Measurements from ENCODE around the gene PXDN.

The PXDN gene, protein sequence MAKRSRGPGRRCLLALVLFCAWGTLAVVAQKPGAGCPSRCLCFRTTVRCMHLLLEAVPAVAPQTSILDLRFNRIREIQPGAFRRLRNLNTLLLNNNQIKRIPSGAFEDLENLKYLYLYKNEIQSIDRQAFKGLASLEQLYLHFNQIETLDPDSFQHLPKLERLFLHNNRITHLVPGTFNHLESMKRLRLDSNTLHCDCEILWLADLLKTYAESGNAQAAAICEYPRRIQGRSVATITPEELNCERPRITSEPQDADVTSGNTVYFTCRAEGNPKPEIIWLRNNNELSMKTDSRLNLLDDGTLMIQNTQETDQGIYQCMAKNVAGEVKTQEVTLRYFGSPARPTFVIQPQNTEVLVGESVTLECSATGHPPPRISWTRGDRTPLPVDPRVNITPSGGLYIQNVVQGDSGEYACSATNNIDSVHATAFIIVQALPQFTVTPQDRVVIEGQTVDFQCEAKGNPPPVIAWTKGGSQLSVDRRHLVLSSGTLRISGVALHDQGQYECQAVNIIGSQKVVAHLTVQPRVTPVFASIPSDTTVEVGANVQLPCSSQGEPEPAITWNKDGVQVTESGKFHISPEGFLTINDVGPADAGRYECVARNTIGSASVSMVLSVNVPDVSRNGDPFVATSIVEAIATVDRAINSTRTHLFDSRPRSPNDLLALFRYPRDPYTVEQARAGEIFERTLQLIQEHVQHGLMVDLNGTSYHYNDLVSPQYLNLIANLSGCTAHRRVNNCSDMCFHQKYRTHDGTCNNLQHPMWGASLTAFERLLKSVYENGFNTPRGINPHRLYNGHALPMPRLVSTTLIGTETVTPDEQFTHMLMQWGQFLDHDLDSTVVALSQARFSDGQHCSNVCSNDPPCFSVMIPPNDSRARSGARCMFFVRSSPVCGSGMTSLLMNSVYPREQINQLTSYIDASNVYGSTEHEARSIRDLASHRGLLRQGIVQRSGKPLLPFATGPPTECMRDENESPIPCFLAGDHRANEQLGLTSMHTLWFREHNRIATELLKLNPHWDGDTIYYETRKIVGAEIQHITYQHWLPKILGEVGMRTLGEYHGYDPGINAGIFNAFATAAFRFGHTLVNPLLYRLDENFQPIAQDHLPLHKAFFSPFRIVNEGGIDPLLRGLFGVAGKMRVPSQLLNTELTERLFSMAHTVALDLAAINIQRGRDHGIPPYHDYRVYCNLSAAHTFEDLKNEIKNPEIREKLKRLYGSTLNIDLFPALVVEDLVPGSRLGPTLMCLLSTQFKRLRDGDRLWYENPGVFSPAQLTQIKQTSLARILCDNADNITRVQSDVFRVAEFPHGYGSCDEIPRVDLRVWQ (N-terminal part only)

DNA sequence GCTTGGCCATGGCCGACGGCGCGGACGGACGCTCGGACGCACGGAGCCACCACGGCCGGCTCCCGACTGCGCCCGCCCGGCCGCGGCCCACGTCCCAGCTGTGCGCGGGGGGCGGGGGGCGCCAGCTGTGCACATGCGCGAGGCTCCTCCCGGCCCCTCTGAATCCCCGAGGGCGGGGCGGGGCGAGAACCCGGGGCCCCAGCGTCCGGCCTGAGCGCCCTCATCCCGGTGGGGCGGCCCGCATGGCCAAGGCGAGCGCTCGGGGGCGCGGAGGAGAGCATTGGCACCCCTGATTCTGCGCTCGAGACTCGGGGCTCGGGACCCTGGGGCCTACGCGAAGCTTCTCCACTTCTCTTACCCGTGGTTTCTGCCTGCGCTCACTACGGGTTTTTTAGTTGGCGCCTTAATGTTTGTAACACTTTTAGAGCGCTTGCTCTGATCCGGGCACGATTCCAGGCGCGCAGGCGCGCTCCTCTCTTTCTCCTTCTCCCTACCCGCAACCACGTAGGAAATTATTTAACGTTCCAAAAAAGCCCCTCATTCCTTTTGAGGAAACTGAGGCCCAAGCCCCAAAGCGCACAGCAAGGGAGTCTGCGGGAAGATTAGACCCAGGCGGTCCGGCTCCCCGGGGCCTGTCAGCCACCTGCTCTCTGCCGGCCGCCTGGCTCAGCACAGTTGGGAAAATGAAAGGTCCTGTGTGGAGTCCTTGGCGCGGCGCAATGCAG, at the start of gene PXDN:
TSS of gene PXDN (minus strand) at position 70 of the 725 bp plus-strand sequence. CDS start at position 10, 60 bp downstream.
- peak within 1 kb of the TSS; percentile 67; the same call in 1 of the 2 replicates for H3K4me3 ChIP-seq (ENCODE audit: low read length)

DNA sequence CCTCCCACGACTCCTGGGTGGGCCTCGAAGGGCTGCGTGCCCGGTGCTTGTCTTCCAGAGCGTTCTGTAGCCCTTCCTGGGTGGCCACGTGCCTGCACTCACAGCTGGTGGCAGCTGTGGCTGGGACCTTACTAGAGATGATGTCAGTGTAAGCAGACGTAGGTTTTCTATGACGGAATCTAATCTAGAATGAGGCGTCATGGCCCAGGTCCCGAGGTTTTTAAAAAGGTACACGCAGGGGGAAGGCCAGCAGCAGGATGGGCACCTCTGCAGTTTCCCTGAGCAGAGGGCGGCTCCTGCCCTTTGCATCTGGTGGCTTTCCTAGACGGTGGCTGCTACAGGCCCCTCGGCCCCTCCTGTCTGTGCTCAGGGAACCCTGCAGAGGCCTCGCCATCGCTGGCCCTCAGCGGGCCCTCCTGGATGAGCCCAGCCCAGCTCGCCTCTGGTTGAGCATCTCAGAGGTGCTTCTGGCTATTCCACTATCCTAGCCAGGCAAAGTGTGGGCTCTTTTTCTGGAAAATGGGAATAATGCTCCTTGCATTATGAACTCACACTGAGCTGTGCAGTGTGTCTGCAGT, 49.6 kb upstream of the PXDN start:
- no peak overlapping the region for H3K4me3 ChIP-seq (ENCODE audit: low read length)
- peaks cover 1% of the 10 kb centered on the region; the same call in 1 of the 2 replicates for H3K27me3 ChIP-seq (ENCODE audit: control insufficient read depth, insufficient read depth, low read length)
- DNase-seq (ENCODE audit: low read depth, low spot score) = no peak
- H3K9me3 ChIP-seq (ENCODE audit: control insufficient read depth, insufficient read depth, low read length) = no peaks in the 10 kb centered on the region
- no peak overlapping the region for H3K27ac ChIP-seq (ENCODE audit: low read length)
- no CpG with 5 or more reads among the region's 18 CpGs for WGBS (ENCODE audit: insufficient coverage, insufficient read length)
- H3K36me3 ChIP-seq (ENCODE audit: control insufficient read depth, insufficient read depth, low read length) = no peaks in the 10 kb centered on the region
- H3K4me1 ChIP-seq (ENCODE audit: control insufficient read depth, insufficient read depth, low read length) = no peaks in the 10 kb centered on the region

More for the DNA sequence above, at the start of gene PXDN:
- H3K36me3 ChIP-seq (ENCODE audit: control insufficient read depth, insufficient read depth, low read length) = no peaks in the 10 kb centered on the region; the same call in 1 of the 2 replicates
- no peak within 1 kb of the TSS for H3K27ac ChIP-seq (ENCODE audit: low read length)
- H3K4me1 ChIP-seq (ENCODE audit: control insufficient read depth, insufficient read depth, low read length) = peaks cover 5% of the 10 kb centered on the region
- H3K27me3 ChIP-seq (ENCODE audit: control insufficient read depth, insufficient read depth, low read length) = no peaks in the 10 kb centered on the region
- whole genome bisulfite sequencing (ENCODE audit: insufficient coverage, insufficient read length) = no CpG with 5 or more reads among the region's 71 CpGs
- no peaks in the 10 kb centered on the region for H3K9me3 ChIP-seq (ENCODE audit: control insufficient read depth, insufficient read depth, low read length)
- DNase-seq (ENCODE audit: low read depth, low spot score) = no peak

DNA sequence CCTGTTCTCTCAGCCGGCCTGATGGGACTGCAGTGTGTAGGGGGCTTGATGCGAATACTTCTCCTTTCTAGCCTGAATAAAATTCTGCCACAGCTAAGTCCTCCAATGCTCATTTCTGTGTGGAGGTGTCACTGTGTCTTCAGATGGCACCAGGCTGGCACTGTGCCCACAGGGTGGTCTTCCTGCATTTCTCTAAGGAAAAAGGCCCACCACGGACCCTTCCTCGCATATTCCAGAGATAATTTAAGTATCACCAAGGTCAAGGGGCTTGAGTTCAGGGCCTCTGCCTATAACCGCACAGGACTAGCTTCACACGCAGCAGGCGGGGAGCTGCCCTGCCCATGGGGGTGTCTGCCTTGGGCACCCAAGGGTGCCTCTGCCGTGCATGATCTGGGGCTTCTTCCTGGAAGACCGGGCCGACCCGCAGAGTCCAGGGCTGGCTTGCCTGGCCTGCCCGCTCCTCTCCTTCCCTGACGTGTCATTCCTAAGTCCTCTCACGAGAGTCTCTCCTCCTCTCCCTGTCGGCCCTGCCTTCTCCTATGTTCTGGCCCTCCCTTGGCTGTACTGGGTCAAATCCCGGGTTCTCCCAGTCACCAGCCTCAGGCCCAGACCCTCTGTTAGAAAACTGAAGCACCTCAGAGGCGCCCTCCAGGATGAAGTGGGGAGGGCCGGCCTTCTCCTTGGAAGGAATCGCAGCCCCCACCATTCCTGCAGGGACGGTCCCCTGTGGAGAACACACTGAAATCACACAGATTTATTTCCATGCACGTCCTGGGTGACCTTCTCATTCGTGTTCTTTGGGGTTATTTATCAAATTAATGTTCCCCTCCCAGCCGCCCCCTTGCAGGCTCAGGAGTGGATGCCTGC, 48.9 kb upstream of the PXDN start:
- no peak for DNase-seq (ENCODE audit: low read depth, low spot score)
- H3K4me1 ChIP-seq (ENCODE audit: control insufficient read depth, insufficient read depth, low read length) = peaks cover 4% of the 10 kb centered on the region; the same call in 1 of the 2 replicates
- H3K9me3 ChIP-seq (ENCODE audit: control insufficient read depth, insufficient read depth, low read length) = no peaks in the 10 kb centered on the region
- H3K27me3 ChIP-seq (ENCODE audit: control insufficient read depth, insufficient read depth, low read length) = no peaks in the 10 kb centered on the region
- WGBS (ENCODE audit: insufficient coverage, insufficient read length) = no CpG with 5 or more reads among the region's 23 CpGs
- no peak overlapping the region for H3K4me3 ChIP-seq (ENCODE audit: low read length)
- H3K27ac ChIP-seq (ENCODE audit: low read length) = no peak overlapping the region
- H3K36me3 ChIP-seq (ENCODE audit: control insufficient read depth, insufficient read depth, low read length) = no peaks in the 10 kb centered on the region

DNA sequence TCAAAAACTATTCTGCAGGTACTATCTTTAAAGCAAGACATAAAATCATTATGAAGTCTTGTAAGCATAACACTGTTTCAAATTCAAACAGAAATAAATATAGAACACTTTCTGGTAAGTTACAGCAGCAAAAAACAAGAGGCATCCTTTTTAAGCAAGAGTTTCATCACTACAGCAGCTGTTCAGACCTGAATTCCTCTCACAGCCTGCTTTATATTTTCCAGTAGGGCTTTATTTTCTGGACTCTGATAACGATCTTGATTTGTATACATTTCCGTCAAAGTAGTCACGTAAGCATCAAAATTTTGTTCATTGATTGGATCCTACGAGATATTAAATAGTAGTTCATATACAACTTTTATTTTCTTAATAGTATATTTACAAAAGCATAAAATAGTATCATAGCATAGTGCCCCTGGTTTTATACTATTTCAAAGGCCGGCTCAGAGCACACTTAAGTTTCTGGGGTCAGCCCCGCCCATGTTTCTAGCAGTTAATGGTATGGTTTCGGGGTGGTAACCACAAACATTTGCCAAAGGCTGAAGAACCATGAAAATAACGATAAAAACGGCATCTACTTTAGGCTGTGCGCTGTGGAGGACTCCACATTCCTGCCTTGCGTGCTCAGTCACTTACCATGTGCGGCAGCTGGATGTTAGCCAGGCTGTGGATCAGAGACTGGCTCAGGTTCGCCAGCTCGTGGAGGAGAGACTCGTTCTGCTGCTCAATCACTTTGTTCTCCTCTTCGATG, 47.5 kb upstream of the PXDN start:
- peaks cover 4% of the 10 kb centered on the region; the same call in 1 of the 2 replicates for H3K4me1 ChIP-seq (ENCODE audit: control insufficient read depth, insufficient read depth, low read length)
- no CpG with 5 or more reads among the region's 16 CpGs for WGBS (ENCODE audit: insufficient coverage, insufficient read length)
- no peak overlapping the region for H3K27ac ChIP-seq (ENCODE audit: low read length)
- no peak overlapping the region for H3K4me3 ChIP-seq (ENCODE audit: low read length)
- H3K9me3 ChIP-seq (ENCODE audit: control insufficient read depth, insufficient read depth, low read length) = no peaks in the 10 kb centered on the region
- no peaks in the 10 kb centered on the region for H3K27me3 ChIP-seq (ENCODE audit: control insufficient read depth, insufficient read depth, low read length)
- no peaks in the 10 kb centered on the region for H3K36me3 ChIP-seq (ENCODE audit: control insufficient read depth, insufficient read depth, low read length)
- no peak for DNase-seq (ENCODE audit: low read depth, low spot score)

DNA sequence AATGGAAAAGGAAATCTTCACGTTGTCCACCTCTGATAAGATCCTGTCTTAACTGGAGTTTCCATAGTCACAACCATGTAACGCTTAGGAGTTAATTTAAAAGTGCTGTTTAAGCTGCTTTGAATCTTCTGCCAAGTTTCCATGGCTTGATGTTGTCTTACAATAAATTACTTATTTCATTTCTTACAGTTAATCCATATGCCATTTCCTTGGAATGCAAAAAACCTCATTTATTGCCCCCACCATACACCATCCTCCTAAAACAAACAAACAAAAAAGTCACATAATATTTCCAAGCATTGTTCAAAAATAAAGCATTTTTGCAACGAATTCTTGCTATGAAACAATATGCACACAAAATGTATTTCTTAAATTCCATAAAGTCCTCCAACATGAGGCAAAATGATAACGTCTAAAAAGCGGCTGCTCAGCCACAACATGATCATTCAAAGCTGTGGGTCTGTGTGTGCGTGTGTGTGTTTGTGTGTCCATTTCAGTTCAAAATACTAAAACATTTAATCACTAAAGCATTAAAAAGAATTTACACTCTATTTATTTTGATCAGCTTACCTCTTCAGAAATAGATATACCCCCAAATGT, 46.8 kb upstream of the PXDN start:
- WGBS (ENCODE audit: insufficient coverage, insufficient read length) = no CpG with 5 or more reads among the region's 6 CpGs
- H3K36me3 ChIP-seq (ENCODE audit: control insufficient read depth, insufficient read depth, low read length) = no peaks in the 10 kb centered on the region
- H3K27me3 ChIP-seq (ENCODE audit: control insufficient read depth, insufficient read depth, low read length) = no peaks in the 10 kb centered on the region
- peaks cover 4% of the 10 kb centered on the region; the same call in 1 of the 2 replicates for H3K4me1 ChIP-seq (ENCODE audit: control insufficient read depth, insufficient read depth, low read length)
- H3K4me3 ChIP-seq (ENCODE audit: low read length) = no peak overlapping the region
- no peaks in the 10 kb centered on the region for H3K9me3 ChIP-seq (ENCODE audit: control insufficient read depth, insufficient read depth, low read length)
- no peak for DNase-seq (ENCODE audit: low read depth, low spot score)
- no peak overlapping the region for H3K27ac ChIP-seq (ENCODE audit: low read length)

DNA sequence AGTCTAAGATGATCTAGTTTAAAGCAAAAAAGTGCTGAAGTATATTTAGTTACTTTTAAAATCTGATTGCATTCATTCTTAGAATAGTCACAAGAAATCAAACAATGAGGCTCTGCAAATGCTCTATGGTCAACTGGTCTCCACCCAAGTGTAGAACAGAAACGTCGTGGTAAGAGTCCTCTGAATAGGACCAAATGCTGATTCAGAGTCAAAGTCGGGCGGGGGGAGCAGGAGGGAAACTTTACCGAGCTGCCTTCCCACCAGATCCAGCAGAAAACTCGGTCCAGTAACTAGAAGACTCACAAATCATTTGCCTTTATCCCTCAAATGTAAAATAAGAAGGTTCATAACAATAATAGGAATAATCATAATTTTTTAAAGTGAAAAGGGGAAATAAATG, 46.2 kb upstream of the PXDN start:
- peaks cover 4% of the 10 kb centered on the region; the same call in 1 of the 2 replicates for H3K4me1 ChIP-seq (ENCODE audit: control insufficient read depth, insufficient read depth, low read length)
- H3K36me3 ChIP-seq (ENCODE audit: control insufficient read depth, insufficient read depth, low read length) = no peaks in the 10 kb centered on the region
- no peaks in the 10 kb centered on the region for H3K9me3 ChIP-seq (ENCODE audit: control insufficient read depth, insufficient read depth, low read length)
- WGBS (ENCODE audit: insufficient coverage, insufficient read length) = no CpG with 5 or more reads among the region's 6 CpGs
- no peak overlapping the region for H3K4me3 ChIP-seq (ENCODE audit: low read length)
- no peak overlapping the region for H3K27ac ChIP-seq (ENCODE audit: low read length)
- no peaks in the 10 kb centered on the region for H3K27me3 ChIP-seq (ENCODE audit: control insufficient read depth, insufficient read depth, low read length)
- no peak for DNase-seq (ENCODE audit: low read depth, low spot score)

DNA sequence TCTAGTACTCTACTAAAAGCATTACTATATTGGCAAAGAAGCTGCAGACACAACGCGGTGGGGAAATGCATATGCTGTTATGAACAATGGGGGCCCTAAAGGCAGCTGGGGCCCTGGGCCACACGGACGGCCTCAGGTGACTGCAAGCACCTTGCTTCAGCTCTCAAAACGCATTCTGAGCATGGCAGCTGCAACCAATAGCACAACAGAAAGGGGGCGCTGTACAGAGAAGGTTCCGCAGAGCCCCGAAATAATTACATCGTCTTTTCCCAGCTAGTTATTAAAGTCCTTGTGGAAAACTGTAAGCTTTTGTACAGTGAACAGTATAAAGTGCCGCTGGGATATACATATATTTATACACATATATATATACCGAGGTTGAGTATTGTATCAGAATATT, 45.3 kb upstream of the PXDN start:
- Histone ChIP-seq H3K4me3 (ENCODE audit: low read length) (no peak overlapping the region), H3K9me3 (ENCODE audit: control insufficient read depth, insufficient read depth, low read length) (no peaks in the 10 kb centered on the region), H3K36me3 (ENCODE audit: control insufficient read depth, insufficient read depth, low read length) (no peaks in the 10 kb centered on the region), H3K27me3 (ENCODE audit: control insufficient read depth, insufficient read depth, low read length) (no peaks in the 10 kb centered on the region), H3K4me1 (ENCODE audit: control insufficient read depth, insufficient read depth, low read length) (peaks cover 4% of the 10 kb centered on the region; the same call in 1 of the 2 replicates), H3K27ac (ENCODE audit: low read length) (no peak overlapping the region)
- DNase-seq (ENCODE audit: low read depth, low spot score) = no peak
- WGBS (ENCODE audit: insufficient coverage, insufficient read length) = no CpG with 5 or more reads among the region's 11 CpGs

DNA sequence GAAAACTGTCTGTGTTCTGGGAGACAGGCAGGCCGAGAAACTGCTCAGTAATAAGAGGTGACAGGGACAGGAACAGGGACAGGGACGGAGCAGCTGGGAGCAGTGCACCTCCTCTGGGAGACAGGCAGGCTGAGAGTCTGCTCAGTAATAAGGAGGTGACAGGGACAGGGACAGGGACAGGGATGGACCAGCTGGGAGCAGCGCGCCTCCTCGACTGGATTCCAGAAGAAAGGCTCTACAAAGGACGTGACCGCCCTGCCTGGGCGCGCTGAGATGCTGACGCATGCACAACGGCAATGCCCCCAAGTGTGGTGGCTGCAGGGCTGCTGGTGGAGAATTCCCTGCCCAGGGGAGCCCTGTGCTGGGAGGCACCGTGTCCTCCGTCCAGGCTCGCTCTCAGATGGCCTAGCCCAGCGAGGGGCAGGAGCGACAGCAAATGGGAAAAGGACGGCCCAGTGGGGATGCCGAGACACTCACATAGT, 44.2 kb upstream of the PXDN start:
- no peak overlapping the region for H3K27ac ChIP-seq (ENCODE audit: low read length)
- no peaks in the 10 kb centered on the region for H3K36me3 ChIP-seq (ENCODE audit: control insufficient read depth, insufficient read depth, low read length)
- no CpG with 5 or more reads among the region's 18 CpGs for WGBS (ENCODE audit: insufficient coverage, insufficient read length)
- H3K4me1 ChIP-seq (ENCODE audit: control insufficient read depth, insufficient read depth, low read length) = peaks cover 4% of the 10 kb centered on the region; the same call in 1 of the 2 replicates
- H3K9me3 ChIP-seq (ENCODE audit: control insufficient read depth, insufficient read depth, low read length) = no peaks in the 10 kb centered on the region
- no peaks in the 10 kb centered on the region for H3K27me3 ChIP-seq (ENCODE audit: control insufficient read depth, insufficient read depth, low read length)
- no peak for DNase-seq (ENCODE audit: low read depth, low spot score)
- H3K4me3 ChIP-seq (ENCODE audit: low read length) = no peak overlapping the region
